SIG-M5 treated with dmso at 0.1 percent for 504 hours (cell line): ENCODE measurements around the gene TNFAIP1.

Experiments used
- DNase-seq: peaks from one replicate; lab custom pipeline; 2025; ENCODE audit not compliant: unreplicated experiment; lab: John Stamatoyannopoulos, UW

Gene TNFAIP1

GRCh38 chr17:28370744-28371103, 35.2 kb downstream of the TNFAIP1 start:
- DNase-seq, result no peak

GRCh38 chr17:28371245-28372202, 36.0 kb downstream of the TNFAIP1 start, which contains the start of gene SARM1:
Gene SARM1, plus strand, starts transcription at chr17:28371694. Its CDS starts 339 bp downstream, at chr17:28372033.
- peak; percentile 59 for DNase-seq

- no peak for DNase-seq
Observed at GRCh38 chr17:28372203-28372944, 36.8 kb downstream of the TNFAIP1 start.

GRCh38 chr17:28372945-28373274, 37.3 kb downstream of the TNFAIP1 start:
- DNase-seq, result no peak

- peak; percentile 94 for DNase-seq
Observed at GRCh38 chr17:28379814-28380801, 44.5 kb downstream of the TNFAIP1 start.

- DNase-seq, result no peak
Observed at GRCh38 chr17:28381141-28381825, 45.7 kb downstream of the TNFAIP1 start.

- peak; percentile 80 for DNase-seq
Observed at GRCh38 chr17:28384281-28385036, 48.9 kb downstream of the TNFAIP1 start.

- DNase-seq, result no peak
Observed at GRCh38 chr17:28385037-28385400, 49.5 kb downstream of the TNFAIP1 start.

- DNase-seq, result no peak
Observed at GRCh38 chr17:28385406-28385805, 49.8 kb downstream of the TNFAIP1 start.

GRCh38 chr17:28386391-28386790, 50.8 kb downstream of the TNFAIP1 start:
- no peak for DNase-seq

- DNase-seq, result no peak
Observed at GRCh38 chr17:28388106-28388505, 52.5 kb downstream of the TNFAIP1 start.

- DNase-seq, result no peak
Observed at GRCh38 chr17:28390141-28390540, 54.6 kb downstream of the TNFAIP1 start.

- no peak for DNase-seq
Observed at GRCh38 chr17:28390563-28390962, 55.0 kb downstream of the TNFAIP1 start.

- DNase-seq, result no peak
Observed at GRCh38 chr17:28390984-28391383, 55.4 kb downstream of the TNFAIP1 start.

GRCh38 chr17:28391401-28391800, 55.8 kb downstream of the TNFAIP1 start:
- DNase-seq, result no peak

- no peak for DNase-seq
Observed at GRCh38 chr17:28392491-28392890, 56.9 kb downstream of the TNFAIP1 start.

- no peak for DNase-seq
Observed at GRCh38 chr17:28394337-28395116, 59.0 kb downstream of the TNFAIP1 start.

GRCh38 chr17:28395426-28395825, 59.9 kb downstream of the TNFAIP1 start:
- DNase-seq, result no peak

GRCh38 chr17:28395968-28396367, 60.4 kb downstream of the TNFAIP1 start:
- no peak for DNase-seq
